Spleen (tissue), 11 donors: ENCODE measurements around the gene ZC3H14. TPM values are rescaled to one million over a fixed set of nuclear protein-coding genes. Genes with fewer than 3 reads are reported as not detected.

Experiments
- DNase-seq: peaks from one replicate; pipeline ENCODE4 v3.0.0-alpha.2; 2020
- H3K27ac ChIP-seq, 8 donors: fragments of 200-600 bp; sonication (generic) in 7 of 8; 1 replicate in 4 of 8; 2 replicates in 4 of 8; pipeline versions ENCODE4 v1.5.0 to v1.8.0; 2016 to 2021; ENCODE audit warnings: inconsistent platforms in 4 of 8, mild to moderate bottlenecking in 4 of 8, moderate library complexity in 1 of 8
- H3K27me3 ChIP-seq, 7 donors: fragments of 200-600 bp; sonication (generic) in 6 of 7; replicated peaks in 1 of 7; 1 replicate in 4 of 7; 2 replicates in 3 of 7; pipeline versions ENCODE4 v1.5.0 to v1.8.0; 2016 to 2021; ENCODE audit warnings: inconsistent platforms in 3 of 7, mild to moderate bottlenecking in 1 of 7
- H3K36me3 ChIP-seq, 6 donors: fragments of 200-600 bp; sonication (generic) in 5 of 6; 1 replicate in 4 of 6; 2 replicates in 2 of 6; pipeline versions ENCODE4 v1.5.0 to v1.8.0; 2016 to 2021; ENCODE audit warnings: inconsistent platforms in 2 of 6
- H3K4me1 ChIP-seq, 6 donors: fragments of 200-600 bp; sonication (generic) in 5 of 6; 1 replicate in 3 of 6; 2 replicates in 3 of 6; pipeline versions ENCODE4 v1.5.0 to v1.8.0; 2016 to 2021; ENCODE audit warnings: inconsistent platforms in 3 of 6
- H3K4me3 ChIP-seq, 8 donors: fragments of 200-600 bp; sonication (generic) in 7 of 8; 1 replicate in 4 of 8; 2 replicates in 4 of 8; pipeline versions ENCODE4 v1.5.0 to v1.8.0; 2016 to 2021; ENCODE audit warnings: inconsistent platforms in 4 of 8, mild to moderate bottlenecking in 4 of 8, moderate library complexity in 2 of 8
- H3K9me3 ChIP-seq, 8 donors: fragments of 200-600 bp; sonication (generic) in 7 of 8; 1 replicate in 4 of 8; 2 replicates in 4 of 8; pipeline versions ENCODE4 v1.5.0 to v1.8.0; 2016 to 2021; ENCODE audit warnings: inconsistent platforms in 4 of 8
- CTCF ChIP-seq, 11 experiments: fragments of 200-600 bp in 7 of 11; fragments of 450-650 bp in 4 of 11; sonication (generic) in 4 of 11; IDR thresholded peaks in 8 of 11; conservative IDR thresholded peaks in 3 of 11; 1 replicate in 7 of 11; 2 replicates in 4 of 11; pipeline versions ENCODE4 v1.4.0 to v1.8.0; 2016 to 2021; ENCODE audit warnings: antibody characterized with exemption in 11 of 11, inconsistent platforms in 4 of 11, mild to moderate bottlenecking in 1 of 11
- POLR2A ChIP-seq, 3 donors: fragments of 450-650 bp; IDR thresholded peaks; one replicate each; pipeline ENCODE4 v1.5.1; 2017; ENCODE audit warnings: antibody characterized with exemption in 3 of 3, mild to moderate bottlenecking in 1 of 3
- POLR2AphosphoS5 ChIP-seq, 3 donors: sonication (generic); formaldehyde crosslinking; IDR thresholded peaks; one replicate each; pipeline ENCODE4 v1.5.1; 2017; ENCODE audit warnings: antibody characterized with exemption in 3 of 3
- WGBS, 5 donors: extraction: QIAGEN DNeasy Blood & Tissue Kit in 3 of 5; methylation state at CpG; one replicate each; pipeline versions ENCODE4 v1.1.5 to v1.1.7; 2013 to 2018; 5-methylcytosine and 5-hydroxymethylcytosine counted together
- intact Hi-C: fragments of 100-400 bp; cut with DNase I; formaldehyde crosslinking; loops from one replicate; pipeline ENCODE4 v1.15.0; 2023; ENCODE audit warnings: low total_unique reads
- polyA plus RNA-seq, 3 donors: library from polyadenylated mRNA; stranded (reverse); fragments of 200-250 nt; gene quantifications; one replicate each; pipeline ENCODE4 v1.2.1, GENCODE V29; 2013
- total RNA-seq, 7 donors: library from RNA; depleted of rRNA in 3 of 7; stranded (reverse); fragments of >200 nt in 3 of 7; fragmentation: NEBNext Ultra II Directional in 4 of 7; extraction: Animal tissue kit (Norgen Biotek cat#: 25700) in 4 of 7; gene quantifications; one replicate each; pipeline versions ENCODE4 v1.1.0 to v1.2.1, GENCODE V29; 2016 to 2021
- donor health status: healthy with polysubstance abuse.
- donor health status: DM: no; HTN: no; CAD: no; lungs with moderate emphysema.
- donor health status: DM: no; HTN: no; CAD: no.
- donor health status: Bipolar disorder and iron deficiency.
- donor health status: healthy.
- donor health status: DM: no; HTN: no; CAD: no.
- donor health status: DM: yes; HTN: yes; CAD: no.

ZC3H14 gene
- total and polyA plus RNA-seq, 10 donors, result 12.6 to 78.5 (median 41.4) TPM

DNA sequence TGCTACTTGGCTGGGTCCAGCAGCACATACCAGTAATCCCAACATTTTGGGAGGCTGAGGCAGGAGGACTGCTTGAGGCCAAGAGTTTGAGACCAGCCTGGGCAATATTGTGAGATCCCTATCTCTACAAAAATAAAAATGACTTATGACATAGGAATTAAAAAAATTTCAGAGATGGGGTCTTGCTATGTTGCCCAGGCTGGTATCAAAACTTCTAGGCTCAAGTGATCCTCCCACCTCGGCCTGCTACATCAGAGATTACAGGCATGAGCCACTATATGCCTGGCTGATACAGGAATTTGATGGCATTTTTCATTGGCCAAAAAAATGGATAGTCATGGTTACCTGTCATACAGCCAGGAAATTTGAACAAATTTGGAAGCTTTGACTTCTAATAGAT is 54.6 kb downstream of the ZC3H14 start:
- TF ChIP-seq CTCF (IDR thresholded peaks at IDR 0.05 in 8 of 11, conservative IDR thresholded peaks at IDR 0.05 in 3 of 11) (no peak), POLR2A (IDR thresholded peaks at IDR 0.05) (no peak), POLR2AphosphoS5 (IDR thresholded peaks at IDR 0.05) (no peak)
- no peak overlapping the region for H3K4me3 ChIP-seq
- 97 to 100% (median 100%) methylated on average over 1 of the region's 1 CpG for WGBS, 5 donors

DNA sequence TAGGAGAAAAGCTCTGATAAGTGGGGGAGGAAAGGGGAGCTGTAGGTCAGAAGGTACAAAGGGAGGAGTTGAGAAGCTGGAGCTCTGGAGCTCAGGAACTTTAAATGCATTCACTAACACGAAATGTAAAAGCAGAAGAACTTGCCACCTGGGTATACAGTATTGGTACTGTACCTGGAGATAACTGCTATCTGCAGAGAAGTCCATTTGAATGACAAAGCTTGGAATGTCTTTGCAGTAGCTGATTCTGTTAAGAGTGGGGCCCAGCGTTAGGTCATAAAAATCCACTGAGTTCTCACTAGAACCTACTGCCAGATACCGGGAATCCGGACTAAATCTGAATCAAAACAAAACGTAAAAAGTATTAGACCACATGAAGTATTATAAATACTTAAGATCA is 55.6 kb downstream of the ZC3H14 start:
- no peak for TF ChIP-seq CTCF (IDR thresholded peaks at IDR 0.05 in 8 of 11, conservative IDR thresholded peaks at IDR 0.05 in 3 of 11)
- TF ChIP-seq POLR2AphosphoS5 (IDR thresholded peaks at IDR 0.05), result no peak
- TF ChIP-seq POLR2A (IDR thresholded peaks at IDR 0.05), result no peak
- 89 to 92% (median 91%) methylated on average over 5 of the region's 5 CpGs for WGBS, 5 donors
- Histone ChIP-seq H3K9me3 (no peaks in the 10 kb centered on the region), H3K27me3 (no peaks in the 10 kb centered on the region), H3K4me1 (peaks cover 0 to 11% (median 7%) of the 10 kb centered on the region in 6 donors), H3K27ac (no peak overlapping the region), H3K36me3 (peaks cover 0 to 38% (median under 1%) of the 10 kb centered on the region in 6 donors), H3K4me3 (no peak overlapping the region)
- intact Hi-C loops, result no loop called here
- DNase-seq, result no peak

More for the DNA sequence above, 54.6 kb downstream of the ZC3H14 start:
- H3K36me3 ChIP-seq, result peaks cover 0 to 48% (median 6%) of the 10 kb centered on the region in 6 donors
- H3K27me3 ChIP-seq, result no peaks in the 10 kb centered on the region
- H3K27ac ChIP-seq, result no peak overlapping the region
- DNase-seq, result no peak
- H3K9me3 ChIP-seq, result no peaks in the 10 kb centered on the region
- intact Hi-C loops, result no loop called here
- H3K4me1 ChIP-seq, result peaks cover 0 to 20% (median 15%) of the 10 kb centered on the region in 6 donors

- TF ChIP-seq POLR2AphosphoS5 (IDR thresholded peaks at IDR 0.05) (no peak), POLR2A (IDR thresholded peaks at IDR 0.05) (no peak), CTCF (IDR thresholded peaks at IDR 0.05 in 8 of 11, conservative IDR thresholded peaks at IDR 0.05 in 3 of 11) (no peak)
- Histone ChIP-seq H3K4me1 (no peaks in the 10 kb centered on the region), H3K9me3 (no peaks in the 10 kb centered on the region), H3K4me3 (no peak overlapping the region), H3K27me3 (no peaks in the 10 kb centered on the region), H3K27ac (no peak overlapping the region), H3K36me3 (peaks cover 0 to 20% (median 0%) of the 10 kb centered on the region in 6 donors)
- DNase-seq, result no peak
- 67 to 87% (median 82%) methylated on average over 2 of the region's 2 CpGs for WGBS, 5 donors
- intact Hi-C loops, result no loop called here
These were observed 58.3 kb downstream of the ZC3H14 start for GRCh38 chr14:88621100-88621499.

- 91 to 98% (median 95%) methylated on average over 3 of the region's 3 CpGs for WGBS, 5 donors
- no peaks in the 10 kb centered on the region for H3K9me3 ChIP-seq
- intact Hi-C loops, result no loop called here
- no peak overlapping the region for H3K27ac ChIP-seq
- no peaks in the 10 kb centered on the region for H3K27me3 ChIP-seq
- DNase-seq, result no peak
- H3K4me3 ChIP-seq, result no peak overlapping the region
- TF ChIP-seq CTCF (IDR thresholded peaks at IDR 0.05 in 8 of 11, conservative IDR thresholded peaks at IDR 0.05 in 3 of 11) (no peak), POLR2A (IDR thresholded peaks at IDR 0.05) (no peak)
- peaks cover 0 to 8% (median 0%) of the 10 kb centered on the region in 6 donors for H3K36me3 ChIP-seq
- H3K4me1 ChIP-seq, result no peaks in the 10 kb centered on the region
These were observed 62.8 kb downstream of the ZC3H14 start for GRCh38 chr14:88625671-88626070.
